Fibroblast of the aortic adventitia (primary cell): ENCODE measurements around the gene KCNQ1. TPM values are rescaled to one million over a fixed set of nuclear protein-coding genes. Genes with fewer than 3 reads are reported as not detected.

ENCODE experiments used
- DNase-seq: peaks from one replicate; pipeline ENCODE4 v3.0.0-alpha.2; 2010; ENCODE audit warnings: low read depth
- H3K4me3 ChIP-seq: 2 replicates; pipeline ENCODE4 v1.5.1; 2011; ENCODE audit warnings: low read depth, mild to moderate bottlenecking, control low read depth, low read length, moderate library complexity
- CTCF ChIP-seq: IDR thresholded peaks from 2 replicates; pipeline ENCODE4 v1.5.1; 2011; ENCODE audit warnings: mild to moderate bottlenecking, low read length, control low read depth, inconsistent platforms; ENCODE audit not compliant: insufficient read depth
- total RNA-seq: library from RNA; depleted of rRNA; stranded (reverse); fragments of >200 nt; gene quantifications from 2 replicates; pipeline ENCODE4 v1.2.3, GENCODE V29; 2012; ENCODE audit warnings: low replicate concordance

Gene KCNQ1
- total RNA-seq, 1 donor: not detected

- no peak for TF ChIP-seq CTCF
- no peak for DNase-seq
- H3K4me3 ChIP-seq: no peak overlapping the region
Observed at GRCh38 chr11:2760196-2760871, 315.5 kb downstream of the KCNQ1 start.

GRCh38 chr11:2761131-2762030, 316.6 kb downstream of the KCNQ1 start:
- no peak for TF ChIP-seq CTCF
- DNase-seq: no peak
- no peak overlapping the region for H3K4me3 ChIP-seq

DNA sequence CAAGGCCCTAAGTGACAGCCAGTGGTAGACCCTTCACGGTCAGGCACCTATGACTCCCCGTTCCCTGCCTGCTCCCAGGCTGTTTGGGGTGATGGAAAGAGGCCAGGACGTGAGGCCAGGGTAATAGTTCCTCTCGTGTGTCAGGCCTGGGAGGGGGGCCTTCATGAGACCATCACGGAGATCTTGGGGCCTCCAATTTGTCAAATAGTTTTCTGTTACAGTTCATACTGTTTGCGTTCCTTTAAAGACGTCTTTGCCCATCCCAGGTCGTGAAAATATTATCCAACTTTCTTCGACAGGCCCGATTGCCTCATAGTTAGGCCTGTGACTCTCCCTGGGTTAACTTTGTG, 317.2 kb downstream of the KCNQ1 start:
- DNase-seq: no peak
- no peak for TF ChIP-seq CTCF
- H3K4me3 ChIP-seq: no peak overlapping the region

DNA sequence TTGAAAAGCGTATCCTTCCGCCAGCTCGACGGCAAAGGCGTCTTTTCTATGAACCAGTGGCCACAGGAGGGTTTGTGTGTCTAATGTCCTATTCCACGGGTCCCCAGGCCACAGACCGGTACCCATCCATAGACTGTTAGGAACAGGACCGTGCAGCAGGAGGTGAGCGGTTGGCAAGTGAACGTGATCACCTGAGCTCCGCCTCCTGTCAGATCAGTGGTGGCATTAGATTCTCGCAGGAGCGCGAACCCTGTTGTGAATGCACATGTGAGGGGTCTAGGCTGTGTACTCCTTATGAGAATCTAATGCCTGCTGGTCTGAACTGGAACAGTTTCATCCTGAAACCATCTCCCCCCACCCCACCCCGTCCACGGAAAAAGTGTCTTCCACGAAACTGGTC, 317.6 kb downstream of the KCNQ1 start:
- no peak for TF ChIP-seq CTCF
- DNase-seq: no peak
- H3K4me3 ChIP-seq: no peak overlapping the region

DNA sequence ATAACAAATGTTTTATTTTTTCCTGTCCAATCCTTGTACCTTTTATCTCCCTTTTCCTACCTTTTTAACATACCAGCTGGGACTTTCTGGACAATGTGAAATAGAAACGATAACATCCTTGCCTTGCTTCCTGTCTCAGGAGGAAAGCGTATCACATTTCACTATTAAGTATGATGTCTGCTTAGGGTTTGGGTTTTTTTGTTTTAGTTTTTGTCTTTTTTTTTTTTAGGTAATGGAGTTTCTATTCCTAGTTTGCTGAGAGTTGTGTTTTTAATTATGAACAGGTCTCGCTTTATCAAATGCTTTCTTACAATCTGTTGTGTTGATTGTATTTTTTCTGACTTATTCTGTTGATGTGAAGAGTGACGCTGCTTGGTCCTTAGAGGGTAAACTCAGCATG, 319.2 kb downstream of the KCNQ1 start:
- TF ChIP-seq CTCF: no peak
- DNase-seq: no peak
- no peak overlapping the region for H3K4me3 ChIP-seq

DNA sequence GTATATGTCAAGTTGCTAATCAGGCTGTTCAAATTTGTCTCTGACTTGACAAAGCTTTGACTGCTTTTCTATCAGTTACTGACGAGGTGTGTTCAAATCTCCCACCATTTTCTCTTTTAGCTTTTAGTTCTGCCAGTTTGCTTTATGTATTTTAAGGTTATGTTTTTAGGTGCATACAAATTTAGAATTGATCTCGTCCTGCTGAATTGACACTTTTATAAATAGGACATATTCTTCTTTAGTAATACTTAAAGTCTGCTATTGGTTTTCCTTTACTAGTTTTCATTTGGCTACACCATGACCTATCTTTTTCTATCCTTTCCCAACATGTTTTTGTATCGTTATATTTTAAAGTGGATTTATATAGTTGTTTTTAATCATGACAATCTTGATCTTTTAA, 320.7 kb downstream of the KCNQ1 start:
- DNase-seq: no peak
- no peak for TF ChIP-seq CTCF
- no peak overlapping the region for H3K4me3 ChIP-seq
